Tibial nerve (tissue), 4 donors: ENCODE data around the gene CBLL1. TPM values are rescaled to one million over a fixed set of nuclear protein-coding genes. Genes with fewer than 3 reads are reported as not detected.

Experiments used
- DNase-seq, 2 donors: peaks; one replicate each; pipeline ENCODE4 v3.0.0-alpha.2; 2019; ENCODE audit warnings: low spot score in 2 of 2
- H3K27ac ChIP-seq, 4 donors: fragments of 200-600 bp; sonication (generic) in 3 of 4; one replicate each; pipeline ENCODE4 v1.5.1; 2017 to 2019; ENCODE audit warnings: mild to moderate bottlenecking in 1 of 4
- H3K27me3 ChIP-seq, 2 donors: fragments of 200-600 bp; sonication (generic) in 1 of 2; one replicate each; pipeline versions ENCODE4 v1.5.1 to v1.6.0; 2017 to 2019
- H3K36me3 ChIP-seq, 3 donors: fragments of 200-600 bp; sonication (generic); one replicate each; pipeline ENCODE4 v1.5.1; 2018 to 2019
- H3K4me1 ChIP-seq, 4 donors: fragments of 200-600 bp; sonication (generic) in 3 of 4; one replicate each; pipeline ENCODE4 v1.5.1; 2017 to 2019
- H3K4me3 ChIP-seq, 4 donors: fragments of 200-600 bp; sonication (generic) in 3 of 4; one replicate each; pipeline ENCODE4 v1.5.1; 2017 to 2019; ENCODE audit warnings: mild to moderate bottlenecking in 1 of 4, moderate library complexity in 1 of 4
- H3K9me3 ChIP-seq, 4 donors: fragments of 200-600 bp; sonication (generic) in 3 of 4; one replicate each; pipeline ENCODE4 v1.5.1; 2017 to 2019
- CTCF ChIP-seq, 5 experiments: fragments of 200-600 bp in 3 of 5; fragments of 450-650 bp in 2 of 5; sonication (generic) in 3 of 5; IDR thresholded peaks; one replicate each; pipeline ENCODE4 v1.5.1; 2016 to 2019; ENCODE audit warnings: antibody characterized with exemption in 5 of 5, mild to moderate bottlenecking in 3 of 5, moderate library complexity in 2 of 5
- EP300 ChIP-seq, 2 donors: sonication (generic); formaldehyde crosslinking; IDR thresholded peaks; one replicate each; pipeline ENCODE4 v1.6.1; 2017; ENCODE audit warnings: antibody characterized with exemption in 2 of 2, mild to moderate bottlenecking in 1 of 2
- POLR2A ChIP-seq, 2 donors: fragments of 450-650 bp; IDR thresholded peaks; one replicate each; pipeline ENCODE4 v1.6.1; 2017; ENCODE audit warnings: antibody characterized with exemption in 2 of 2, mild to moderate bottlenecking in 2 of 2, moderate library complexity in 2 of 2
- WGBS, 2 donors: methylation state at CpG; one replicate each; pipeline ENCODE4 v1.1.5; 2018; 5-methylcytosine and 5-hydroxymethylcytosine counted together
- total RNA-seq, 4 donors: library from RNA; depleted of rRNA; stranded (reverse); fragments of >200 nt; gene quantifications; one replicate each; pipeline ENCODE4 v1.1.0, GENCODE V29; 2016

The CBLL1 gene
- total RNA-seq, 4 donors from 2014 or later = 16.0 to 24.9 (median 17.9) TPM

GRCh38 chr7:107700570-107700969 is 43.4 kb upstream of the CBLL1 start:
- TF ChIP-seq POLR2A (IDR thresholded peaks at IDR 0.05) (no peak), EP300 (IDR thresholded peaks at IDR 0.05) (no peak), CTCF (IDR thresholded peaks at IDR 0.05) (no peak)
- no peak overlapping the region for H3K27ac ChIP-seq
- DNase-seq = no peak

GRCh38 chr7:107701191-107701590 is 42.8 kb upstream of the CBLL1 start:
- H3K9me3 ChIP-seq = no peaks in the 10 kb centered on the region
- no peaks in the 10 kb centered on the region for H3K36me3 ChIP-seq
- DNase-seq = no peak
- TF ChIP-seq CTCF (IDR thresholded peaks at IDR 0.05) = no peak
- TF ChIP-seq EP300 (IDR thresholded peaks at IDR 0.05) = no peak
- TF ChIP-seq POLR2A (IDR thresholded peaks at IDR 0.05) = no peak
- peaks cover 0 to 23% (median 0%) of the 10 kb centered on the region in 4 donors for H3K4me1 ChIP-seq
- no peak overlapping the region for H3K4me3 ChIP-seq
- no peak overlapping the region for H3K27ac ChIP-seq
- no peaks in the 10 kb centered on the region for H3K27me3 ChIP-seq
- 37 to 42% methylated on average over 3 of the region's 3 CpGs for WGBS, 2 donors

More at GRCh38 chr7:107700570-107700969, 43.4 kb upstream of the CBLL1 start:
- H3K27me3 ChIP-seq = no peaks in the 10 kb centered on the region
- H3K4me1 ChIP-seq = peaks cover 0 to 23% (median 0%) of the 10 kb centered on the region in 4 donors
- H3K36me3 ChIP-seq = no peaks in the 10 kb centered on the region
- no peak overlapping the region for H3K4me3 ChIP-seq
- H3K9me3 ChIP-seq = no peaks in the 10 kb centered on the region

GRCh38 chr7:107703219-107703618 is 40.7 kb upstream of the CBLL1 start:
- Histone ChIP-seq H3K4me1 (peaks cover 0 to 16% (median 0%) of the 10 kb centered on the region in 4 donors), H3K36me3 (no peaks in the 10 kb centered on the region), H3K9me3 (no peaks in the 10 kb centered on the region), H3K4me3 (no peak overlapping the region), H3K27me3 (no peaks in the 10 kb centered on the region), H3K27ac (no peak overlapping the region)
- no peak for TF ChIP-seq POLR2A (IDR thresholded peaks at IDR 0.05)
- no peak for TF ChIP-seq CTCF (IDR thresholded peaks at IDR 0.05)
- TF ChIP-seq EP300 (IDR thresholded peaks at IDR 0.05) = no peak
- DNase-seq = no peak

GRCh38 chr7:107703872-107704271 is 40.1 kb upstream of the CBLL1 start:
- DNase-seq = no peak

GRCh38 chr7:107708956-107709355 is 35.0 kb upstream of the CBLL1 start:
- no peak for TF ChIP-seq CTCF (IDR thresholded peaks at IDR 0.05)
- no peak for TF ChIP-seq EP300 (IDR thresholded peaks at IDR 0.05)
- TF ChIP-seq POLR2A (IDR thresholded peaks at IDR 0.05) = no peak
- WGBS, 2 donors = 92 to 97% methylated on average over 2 of the region's 2 CpGs
- Histone ChIP-seq H3K4me1 (no peaks in the 10 kb centered on the region), H3K4me3 (no peak overlapping the region), H3K27me3 (no peaks in the 10 kb centered on the region), H3K36me3 (no peaks in the 10 kb centered on the region), H3K27ac (no peak overlapping the region), H3K9me3 (no peaks in the 10 kb centered on the region)
- DNase-seq = no peak

More at GRCh38 chr7:107703872-107704271, 40.1 kb upstream of the CBLL1 start:
- H3K4me1 ChIP-seq = peaks cover 0 to 16% (median 0%) of the 10 kb centered on the region in 4 donors
- H3K36me3 ChIP-seq = no peaks in the 10 kb centered on the region
- no peak overlapping the region for H3K4me3 ChIP-seq
- no peak overlapping the region for H3K27ac ChIP-seq
- TF ChIP-seq EP300 (IDR thresholded peaks at IDR 0.05) = no peak
- no peak for TF ChIP-seq POLR2A (IDR thresholded peaks at IDR 0.05)
- no peak for TF ChIP-seq CTCF (IDR thresholded peaks at IDR 0.05)
- H3K9me3 ChIP-seq = no peaks in the 10 kb centered on the region
- no peaks in the 10 kb centered on the region for H3K27me3 ChIP-seq
- WGBS, 2 donors = 61 to 91% methylated on average over 3 of the region's 3 CpGs
